Trophoblast cell (in vitro differentiated cells and primary cell): ENCODE results near the gene EVI5.

Experiments
- DNase-seq, 2 donors: peaks; one replicate each; pipeline ENCODE4 v3.0.0-alpha.2; 2016
- H2AFZ ChIP-seq: 2 replicates; pipeline ENCODE4 v1.6.1; 2013; ENCODE audit warnings: low read length, moderate library complexity, mild to moderate bottlenecking; ENCODE audit not compliant: insufficient read depth, poor library complexity
- H2AK5ac ChIP-seq: 2 replicates; pipeline ENCODE4 v1.6.1; 2013; ENCODE audit warnings: mild to moderate bottlenecking, low read length
- H2BK120ac ChIP-seq: 2 replicates; pipeline ENCODE4 v1.6.1; 2013; ENCODE audit warnings: low read length, mild to moderate bottlenecking, moderate library complexity; ENCODE audit not compliant: insufficient read depth, poor library complexity
- H2BK12ac ChIP-seq: 2 replicates; pipeline ENCODE4 v1.6.1; 2013; ENCODE audit warnings: mild to moderate bottlenecking, low read length, moderate library complexity
- H2BK5ac ChIP-seq: 2 replicates; pipeline ENCODE4 v1.6.1; 2013; ENCODE audit warnings: low read length, low read depth, moderate library complexity, mild to moderate bottlenecking; ENCODE audit not compliant: poor library complexity
- H3K14ac ChIP-seq: 2 replicates; pipeline ENCODE4 v1.6.1; 2013; ENCODE audit warnings: mild to moderate bottlenecking, low read length
- H3K18ac ChIP-seq: 2 replicates; pipeline ENCODE4 v1.6.1; 2013; ENCODE audit warnings: mild to moderate bottlenecking, low read length
- H3K23ac ChIP-seq: 2 replicates; pipeline ENCODE4 v1.6.1; 2013; ENCODE audit warnings: low read length
- H3K27ac ChIP-seq: 2 replicates; pipeline ENCODE4 v1.5.1; 2013; ENCODE audit warnings: low read depth, mild to moderate bottlenecking, inconsistent platforms, low read length, moderate library complexity
- H3K27me3 ChIP-seq: 2 replicates; pipeline ENCODE4 v1.6.1; 2013; ENCODE audit warnings: inconsistent platforms, mild to moderate bottlenecking, low read length, moderate library complexity; ENCODE audit not compliant: insufficient read depth
- H3K36me3 ChIP-seq, 2 experiments: 1 replicate in 1 of 2; 2 replicates in 1 of 2; pipeline ENCODE4 v1.6.1; 2013; ENCODE audit warnings: low read length in 2 of 2, mild to moderate bottlenecking in 2 of 2, moderate library complexity in 1 of 2; ENCODE audit not compliant: insufficient read depth in 2 of 2, control insufficient read depth in 1 of 2
- H3K4ac ChIP-seq: 2 replicates; pipeline ENCODE4 v1.6.1; 2013; ENCODE audit warnings: low read depth, mild to moderate bottlenecking, low read length, moderate library complexity
- H3K4me1 ChIP-seq, 2 experiments: 1 replicate in 1 of 2; 2 replicates in 1 of 2; pipeline ENCODE4 v1.6.1; 2013; ENCODE audit warnings: low read length in 2 of 2, mild to moderate bottlenecking in 2 of 2, moderate library complexity in 1 of 2; ENCODE audit not compliant: insufficient read depth in 2 of 2, control insufficient read depth in 1 of 2
- H3K4me2 ChIP-seq: 2 replicates; pipeline ENCODE4 v1.6.1; 2013; ENCODE audit warnings: inconsistent platforms, mild to moderate bottlenecking, low read length, moderate library complexity
- H3K4me3 ChIP-seq: 2 replicates; pipeline ENCODE4 v1.5.1; 2013; ENCODE audit warnings: mild to moderate bottlenecking, low read depth, low read length, inconsistent platforms
- H3K79me1 ChIP-seq: one replicate; pipeline ENCODE4 v1.6.1; 2013; ENCODE audit warnings: low read length
- H3K79me2 ChIP-seq: 2 replicates; pipeline ENCODE4 v1.6.1; 2013; ENCODE audit warnings: low read length, mild to moderate bottlenecking; ENCODE audit not compliant: control insufficient read depth, insufficient read depth, poor library complexity
- H3K9ac ChIP-seq: 2 replicates; pipeline ENCODE4 v1.6.1; 2013; ENCODE audit warnings: mild to moderate bottlenecking, low read length
- H3K9me3 ChIP-seq: 2 replicates; pipeline ENCODE4 v1.6.1; 2013; ENCODE audit warnings: low read depth, mild to moderate bottlenecking, control low read depth, inconsistent platforms, low read length; ENCODE audit not compliant: insufficient read depth
- H4K12ac ChIP-seq: 2 replicates; pipeline ENCODE4 v1.6.1; 2013; ENCODE audit warnings: low read depth, mild to moderate bottlenecking, low read length, moderate library complexity
- H4K8ac ChIP-seq: 2 replicates; pipeline ENCODE4 v1.6.1; 2013; ENCODE audit warnings: low read depth, mild to moderate bottlenecking, low read length, moderate library complexity
- H4K91ac ChIP-seq: one replicate; pipeline ENCODE4 v1.6.1; 2013; ENCODE audit warnings: low read depth, mild to moderate bottlenecking, low read length, moderate library complexity
- WGBS: extraction: QIAGEN DNeasy Blood & Tissue Kit; methylation state at CpG from one replicate; pipeline ENCODE4 v1.1.7; 2013; ENCODE audit warnings: missing lambda C conversion rate; ENCODE audit not compliant: insufficient read length, insufficient coverage; ENCODE audit errors: extremely low coverage; 5-methylcytosine and 5-hydroxymethylcytosine counted together

The EVI5 gene

DNA sequence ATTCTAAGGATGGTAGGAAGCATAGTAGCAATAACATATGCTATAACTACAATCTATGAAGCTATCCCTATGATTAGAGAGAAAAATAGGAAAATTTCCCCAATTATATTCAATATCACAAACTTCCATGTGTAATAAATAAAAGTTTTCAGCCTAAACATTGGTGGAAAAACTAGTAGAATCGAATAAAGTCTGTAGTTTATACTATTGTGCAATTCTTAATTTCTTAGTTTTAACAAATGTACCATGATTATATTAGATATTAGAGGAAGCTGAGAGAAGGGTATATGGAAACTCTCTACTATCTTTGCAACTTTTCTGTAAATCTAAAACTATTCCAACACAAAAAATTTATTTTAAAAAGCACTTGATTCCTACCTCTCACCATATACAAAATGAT, 284.4 kb downstream of the EVI5 start:
- no peak overlapping the region for H2AK5ac ChIP-seq
- no peaks in the 10 kb centered on the region for H3K9me3 ChIP-seq
- H2BK5ac ChIP-seq = no peak overlapping the region
- H3K9ac ChIP-seq = no peak overlapping the region
- no peaks in the 10 kb centered on the region for H3K79me1 ChIP-seq
- H4K91ac ChIP-seq = no peak overlapping the region
- H2AFZ ChIP-seq = no peak overlapping the region
- H3K79me2 ChIP-seq = no peaks in the 10 kb centered on the region
- no peaks in the 10 kb centered on the region for H3K27me3 ChIP-seq
- no peak for DNase-seq
- H3K4me3 ChIP-seq = no peak overlapping the region
- no peak overlapping the region for H4K12ac ChIP-seq
- H2BK120ac ChIP-seq = no peak overlapping the region
- no peak overlapping the region for H3K4me2 ChIP-seq
- no peak overlapping the region for H3K14ac ChIP-seq
- H2BK12ac ChIP-seq = no peak overlapping the region
- WGBS = no CpG with 5 or more reads among the region's 1 CpG
- no peak overlapping the region for H4K8ac ChIP-seq
- H3K18ac ChIP-seq = no peak overlapping the region
- H3K23ac ChIP-seq = no peak overlapping the region
- H3K4ac ChIP-seq = no peak overlapping the region
- no peak overlapping the region for H3K27ac ChIP-seq
- no peaks in the 10 kb centered on the region for H3K36me3 ChIP-seq
- H3K4me1 ChIP-seq = no peaks in the 10 kb centered on the region

- no peaks in the 10 kb centered on the region for H3K79me2 ChIP-seq
- WGBS = no CpG with 5 or more reads among the region's 2 CpGs
- no peak overlapping the region for H3K4me2 ChIP-seq
- no peak overlapping the region for H2BK5ac ChIP-seq
- H4K91ac ChIP-seq = no peak overlapping the region
- no peak overlapping the region for H3K23ac ChIP-seq
- no peak overlapping the region for H3K4ac ChIP-seq
- no peak overlapping the region for H2AFZ ChIP-seq
- H3K18ac ChIP-seq = no peak overlapping the region
- H3K9me3 ChIP-seq = no peaks in the 10 kb centered on the region
- no peak overlapping the region for H3K27ac ChIP-seq
- no peaks in the 10 kb centered on the region for H3K79me1 ChIP-seq
- no peaks in the 10 kb centered on the region for H3K27me3 ChIP-seq
- H3K14ac ChIP-seq = no peak overlapping the region
- H4K12ac ChIP-seq = no peak overlapping the region
- no peaks in the 10 kb centered on the region for H3K4me1 ChIP-seq
- no peaks in the 10 kb centered on the region for H3K36me3 ChIP-seq
- no peak for DNase-seq
- H4K8ac ChIP-seq = no peak overlapping the region
- H2AK5ac ChIP-seq = no peak overlapping the region
- H2BK12ac ChIP-seq = no peak overlapping the region
- no peak overlapping the region for H2BK120ac ChIP-seq
- no peak overlapping the region for H3K4me3 ChIP-seq
- H3K9ac ChIP-seq = no peak overlapping the region
Measured at GRCh38 chr1:92495392-92496063, 289.4 kb downstream of the EVI5 start.

- no peaks in the 10 kb centered on the region for H3K4me1 ChIP-seq
- H3K18ac ChIP-seq = no peak overlapping the region
- no peak overlapping the region for H4K12ac ChIP-seq
- H2AK5ac ChIP-seq = no peak overlapping the region
- no peak overlapping the region for H2AFZ ChIP-seq
- H3K36me3 ChIP-seq = no peaks in the 10 kb centered on the region
- H4K8ac ChIP-seq = no peak overlapping the region
- H3K27ac ChIP-seq = no peak overlapping the region
- H3K27me3 ChIP-seq = no peaks in the 10 kb centered on the region
- no peak for DNase-seq
- no peak overlapping the region for H3K9ac ChIP-seq
- no peaks in the 10 kb centered on the region for H3K79me2 ChIP-seq
- no peaks in the 10 kb centered on the region for H3K79me1 ChIP-seq
- H2BK12ac ChIP-seq = no peak overlapping the region
- WGBS = no CpG with 5 or more reads among the region's 4 CpGs
- no peak overlapping the region for H2BK5ac ChIP-seq
- no peaks in the 10 kb centered on the region for H3K9me3 ChIP-seq
- no peak overlapping the region for H2BK120ac ChIP-seq
- H3K4me2 ChIP-seq = no peak overlapping the region
- H4K91ac ChIP-seq = no peak overlapping the region
- no peak overlapping the region for H3K14ac ChIP-seq
- no peak overlapping the region for H3K23ac ChIP-seq
- no peak overlapping the region for H3K4ac ChIP-seq
- no peak overlapping the region for H3K4me3 ChIP-seq
Measured at GRCh38 chr1:92494485-92495141, 290.3 kb downstream of the EVI5 start.

DNA sequence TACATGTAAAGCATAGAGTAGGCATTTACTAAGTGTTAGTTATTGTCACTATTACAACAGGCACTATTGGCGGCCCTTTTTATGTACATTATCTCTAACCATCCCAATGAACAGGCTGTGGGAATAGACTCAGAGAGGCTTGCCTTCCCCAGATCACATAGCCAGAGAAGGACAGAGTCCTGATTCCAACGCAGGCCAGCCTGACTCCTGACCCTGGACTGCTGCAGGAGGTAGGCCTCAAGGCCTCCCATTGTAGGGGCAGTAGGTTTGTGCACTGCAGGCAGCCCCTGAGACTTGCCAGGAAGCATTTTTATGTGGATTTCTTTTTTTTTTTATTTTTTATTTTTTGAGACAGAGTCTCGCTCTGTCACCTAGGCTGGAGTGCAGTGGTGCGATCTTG, 291.8 kb downstream of the EVI5 start:
- Histone ChIP-seq H2AFZ (no peak overlapping the region), H3K9me3 (no peaks in the 10 kb centered on the region), H3K14ac (no peak overlapping the region), H2BK5ac (no peak overlapping the region), H3K9ac (no peak overlapping the region), H2BK12ac (no peak overlapping the region), H3K27ac (no peak overlapping the region), H2BK120ac (no peak overlapping the region), H4K12ac (no peak overlapping the region), H3K36me3 (no peaks in the 10 kb centered on the region), H2AK5ac (no peak overlapping the region), H3K18ac (no peak overlapping the region), H3K4me2 (no peak overlapping the region), H4K8ac (no peak overlapping the region), H4K91ac (no peak overlapping the region), H3K79me2 (no peaks in the 10 kb centered on the region), H3K4me3 (no peak overlapping the region), H3K27me3 (peaks cover 2% of the 10 kb centered on the region), H3K4me1 (no peaks in the 10 kb centered on the region), H3K23ac (no peak overlapping the region), H3K79me1 (no peaks in the 10 kb centered on the region), H3K4ac (no peak overlapping the region)
- no CpG with 5 or more reads among the region's 4 CpGs for WGBS
- DNase-seq = no peak
